HUES48 (cell line): ENCODE data around the gene FAM76A.

Experiments
- H3K27ac ChIP-seq: one replicate; pipeline ENCODE4 v1.7.0; 2013; ENCODE audit warnings: low read depth, low read length, inconsistent platforms
- H3K27me3 ChIP-seq: 2 replicates; pipeline ENCODE4 v1.6.1; 2013; ENCODE audit warnings: mild to moderate bottlenecking, low read length; ENCODE audit not compliant: control insufficient read depth, insufficient read depth
- H3K36me3 ChIP-seq: 2 replicates; pipeline ENCODE4 v1.6.1; 2013; ENCODE audit warnings: low read length; ENCODE audit not compliant: control insufficient read depth, insufficient read depth
- H3K4me1 ChIP-seq: 2 replicates; pipeline ENCODE4 v1.6.1; 2013; ENCODE audit warnings: mild to moderate bottlenecking, low read length; ENCODE audit not compliant: control insufficient read depth, insufficient read depth
- H3K4me3 ChIP-seq: 2 replicates; pipeline ENCODE4 v1.5.1; 2013; ENCODE audit warnings: mild to moderate bottlenecking, low read depth, low read length
- H3K9ac ChIP-seq: 2 replicates; pipeline ENCODE4 v1.6.1; 2013; ENCODE audit warnings: mild to moderate bottlenecking, low read depth, low read length, moderate library complexity
- H3K9me3 ChIP-seq: 2 replicates; pipeline ENCODE4 v1.6.1; 2013; ENCODE audit warnings: low read length; ENCODE audit not compliant: control insufficient read depth, insufficient read depth

FAM76A gene

GRCh38 chr1:27726173-27727044, 648 bp downstream of the FAM76A start:
- Histone ChIP-seq H3K27ac (peak overlapping the region; percentile 84), H3K36me3 (peaks cover 16% of the 10 kb centered on the region), H3K27me3 (peaks cover 4% of the 10 kb centered on the region; the same call in 1 of the 2 replicates), H3K4me1 (peaks cover 4% of the 10 kb centered on the region), H3K9ac (peak overlapping the region; percentile 55), H3K4me3 (peak overlapping the region; percentile 82), H3K9me3 (no peaks in the 10 kb centered on the region)

DNA sequence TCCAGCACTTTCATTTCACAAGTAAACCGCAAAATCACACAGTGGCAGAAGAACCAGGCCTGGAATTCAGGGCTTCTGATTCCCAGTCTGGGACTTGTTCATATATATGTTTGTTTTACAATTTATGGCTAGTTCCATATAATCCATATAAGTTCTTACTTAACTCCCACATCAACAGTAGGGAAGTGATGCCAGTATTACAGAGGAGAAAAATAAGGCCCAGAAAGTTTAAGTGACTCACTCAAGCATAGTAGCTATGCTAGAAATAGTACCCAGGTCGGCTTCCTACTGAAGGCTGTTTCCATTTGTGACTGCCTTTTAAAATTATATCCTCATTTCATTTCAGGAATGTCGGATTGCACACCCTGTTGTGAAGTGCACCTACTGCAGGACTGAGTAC, 1.4 kb downstream of the FAM76A start:
- H3K27ac ChIP-seq, result no peak overlapping the region
- H3K27me3 ChIP-seq, result peaks cover 4% of the 10 kb centered on the region; the same call in 1 of the 2 replicates
- peaks cover 4% of the 10 kb centered on the region for H3K4me1 ChIP-seq
- H3K36me3 ChIP-seq, result peaks cover 17% of the 10 kb centered on the region
- no peaks in the 10 kb centered on the region for H3K9me3 ChIP-seq
- H3K4me3 ChIP-seq, result peak overlapping the region; percentile 82; the same call in 1 of the 2 replicates
- no peak overlapping the region for H3K9ac ChIP-seq

DNA sequence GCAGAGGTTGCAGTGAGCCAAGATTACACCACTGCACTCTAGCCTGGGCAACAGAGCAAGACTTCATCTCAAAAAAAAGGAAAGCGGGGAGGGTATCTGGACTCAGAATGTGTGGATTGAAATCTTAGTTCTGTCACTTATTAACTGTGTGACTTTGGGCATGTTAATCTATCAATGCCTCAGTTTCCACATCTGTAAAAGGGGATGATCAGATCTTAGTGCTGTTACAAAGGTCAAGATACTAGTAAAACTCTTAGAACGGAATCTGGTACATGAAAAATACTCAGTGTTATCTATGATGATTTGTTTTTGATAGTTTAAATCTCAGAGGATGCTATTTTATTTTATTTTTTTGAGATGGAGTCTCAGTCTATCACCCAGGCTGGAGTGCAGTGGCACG, 10.5 kb downstream of the FAM76A start:
- Histone ChIP-seq H3K9me3 (no peaks in the 10 kb centered on the region), H3K9ac (no peak overlapping the region), H3K36me3 (peaks cover 48% of the 10 kb centered on the region)

DNA sequence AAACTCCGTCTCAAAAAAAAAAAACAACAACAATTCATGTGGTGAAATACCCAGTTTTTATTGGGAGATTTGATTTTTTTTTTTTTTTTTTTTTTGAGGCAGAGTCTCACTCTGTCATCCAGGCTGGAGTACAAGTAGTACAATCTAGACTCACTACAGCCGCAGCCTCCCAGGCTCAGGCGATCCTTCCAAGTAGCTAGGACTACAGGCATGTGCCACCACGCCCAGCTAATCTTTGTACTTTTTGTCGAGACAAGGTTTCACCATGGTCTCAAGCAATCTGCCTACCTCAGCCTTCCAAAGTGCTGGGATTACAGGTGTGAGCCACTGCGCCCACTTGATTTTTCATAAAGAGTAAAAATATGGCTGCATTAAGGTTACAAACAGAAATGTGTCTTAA, 15.4 kb downstream of the FAM76A start:
- no peaks in the 10 kb centered on the region for H3K9me3 ChIP-seq
- no peak overlapping the region for H3K27ac ChIP-seq
- H3K9ac ChIP-seq, result no peak overlapping the region
- peaks cover 39% of the 10 kb centered on the region for H3K36me3 ChIP-seq
- H3K4me1 ChIP-seq, result no peaks in the 10 kb centered on the region
- no peak overlapping the region for H3K4me3 ChIP-seq
- no peaks in the 10 kb centered on the region for H3K27me3 ChIP-seq

More for the DNA sequence above, 10.5 kb downstream of the FAM76A start:
- Histone ChIP-seq H3K27ac (no peak overlapping the region), H3K4me1 (no peaks in the 10 kb centered on the region), H3K27me3 (no peaks in the 10 kb centered on the region), H3K4me3 (no peak overlapping the region)

DNA sequence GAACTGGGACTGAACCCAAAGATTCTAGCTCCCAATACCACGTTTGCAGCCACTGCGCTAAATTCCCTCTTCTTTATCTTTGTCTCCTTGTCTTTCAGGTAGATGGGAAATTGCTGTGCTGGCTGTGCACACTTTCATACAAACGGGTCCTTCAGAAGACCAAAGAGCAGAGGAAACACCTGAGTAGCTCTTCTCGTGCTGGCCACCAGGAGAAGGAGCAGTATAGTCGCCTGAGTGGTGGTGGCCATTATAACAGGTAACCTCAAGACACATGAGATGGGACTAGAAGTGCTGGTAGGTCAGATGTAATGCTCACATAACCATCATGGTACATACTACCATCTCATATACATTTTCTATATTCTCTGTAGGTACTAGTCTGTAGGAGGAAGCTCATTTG, 18.8 kb downstream of the FAM76A start:
- H3K9ac ChIP-seq, result no peak overlapping the region
- H3K27me3 ChIP-seq, result no peaks in the 10 kb centered on the region
- no peak overlapping the region for H3K4me3 ChIP-seq
- peaks cover 44% of the 10 kb centered on the region for H3K36me3 ChIP-seq
- no peaks in the 10 kb centered on the region for H3K9me3 ChIP-seq
- H3K27ac ChIP-seq, result no peak overlapping the region
- no peaks in the 10 kb centered on the region for H3K4me1 ChIP-seq

DNA sequence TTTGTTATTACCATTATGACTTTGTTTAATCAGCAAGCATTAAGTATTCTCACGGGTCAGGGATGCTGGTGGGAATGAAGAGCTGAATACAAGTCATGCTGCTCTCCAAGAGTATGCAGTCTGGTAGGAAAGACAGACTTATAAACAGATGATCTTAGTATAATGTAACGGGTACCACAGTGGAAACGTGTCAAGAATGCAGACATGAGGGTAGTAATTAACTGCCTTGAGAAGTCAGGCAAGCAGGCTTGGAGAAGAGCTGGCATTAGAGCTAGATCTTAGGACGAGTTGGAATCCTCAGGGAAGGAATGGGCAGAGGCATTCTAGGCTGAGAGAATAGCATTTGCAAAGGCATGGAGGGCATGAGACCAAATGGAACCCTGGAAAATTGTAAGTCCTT, 19.7 kb downstream of the FAM76A start:
- Histone ChIP-seq H3K9me3 (no peaks in the 10 kb centered on the region), H3K27me3 (no peaks in the 10 kb centered on the region), H3K4me3 (no peak overlapping the region), H3K27ac (no peak overlapping the region), H3K9ac (no peak overlapping the region), H3K4me1 (no peaks in the 10 kb centered on the region), H3K36me3 (peaks cover 47% of the 10 kb centered on the region)

GRCh38 chr1:27752360-27752759, 26.6 kb downstream of the FAM76A start:
- Histone ChIP-seq H3K27ac (no peak overlapping the region), H3K4me3 (no peak overlapping the region), H3K4me1 (no peaks in the 10 kb centered on the region), H3K9ac (no peak overlapping the region), H3K9me3 (no peaks in the 10 kb centered on the region), H3K36me3 (peaks cover 61% of the 10 kb centered on the region), H3K27me3 (no peaks in the 10 kb centered on the region)

- no peaks in the 10 kb centered on the region for H3K9me3 ChIP-seq
- H3K4me3 ChIP-seq, result no peak overlapping the region
- peaks cover 69% of the 10 kb centered on the region for H3K36me3 ChIP-seq
- H3K9ac ChIP-seq, result no peak overlapping the region
- no peaks in the 10 kb centered on the region for H3K4me1 ChIP-seq
- no peak overlapping the region for H3K27ac ChIP-seq
- no peaks in the 10 kb centered on the region for H3K27me3 ChIP-seq
Observed at GRCh38 chr1:27755286-27755685, 29.5 kb downstream of the FAM76A start.

DNA sequence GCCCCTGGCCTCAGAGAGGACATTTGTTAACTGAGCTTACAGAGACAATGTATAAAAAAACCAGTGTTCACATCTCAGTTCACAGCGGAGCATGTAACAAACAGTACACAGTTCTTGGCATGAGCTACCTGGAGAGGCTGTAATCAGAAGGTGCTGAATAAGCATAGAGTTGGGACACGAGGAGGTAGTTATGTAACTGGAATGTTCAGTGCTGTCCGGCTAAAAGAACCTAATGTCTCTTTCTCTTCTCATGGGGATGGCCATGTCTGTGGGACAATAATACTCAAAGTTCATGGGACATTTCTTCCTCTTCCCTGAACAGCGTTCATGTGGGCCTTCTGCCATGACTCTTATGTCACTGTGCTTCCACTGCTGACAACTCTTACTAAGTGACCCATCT, 30.1 kb downstream of the FAM76A start:
- Histone ChIP-seq H3K27ac (no peak overlapping the region), H3K9me3 (no peaks in the 10 kb centered on the region), H3K27me3 (no peaks in the 10 kb centered on the region), H3K36me3 (peaks cover 69% of the 10 kb centered on the region), H3K4me1 (no peaks in the 10 kb centered on the region), H3K4me3 (no peak overlapping the region), H3K9ac (no peak overlapping the region)

DNA sequence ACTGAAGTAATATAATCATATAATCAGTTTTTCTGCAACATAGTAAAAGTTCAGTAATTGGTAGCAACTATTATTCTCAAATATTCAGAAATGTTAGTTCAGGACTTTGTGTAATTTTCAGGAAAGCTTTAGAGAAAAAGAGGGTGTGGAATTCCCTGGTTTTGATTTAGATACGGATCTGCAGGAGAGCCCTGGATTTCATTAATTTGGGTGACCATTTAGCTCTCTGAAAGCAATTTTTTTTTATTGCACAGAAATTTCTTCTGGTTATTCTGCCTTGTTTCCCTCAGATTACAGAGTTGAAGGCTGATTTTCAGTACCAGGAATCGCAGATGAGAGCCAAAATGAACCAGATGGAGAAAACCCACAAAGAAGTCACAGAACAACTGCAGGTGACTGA, 33.5 kb downstream of the FAM76A start:
- H3K4me1 ChIP-seq, result no peaks in the 10 kb centered on the region
- H3K36me3 ChIP-seq, result peaks cover 56% of the 10 kb centered on the region
- no peaks in the 10 kb centered on the region for H3K9me3 ChIP-seq
- no peaks in the 10 kb centered on the region for H3K27me3 ChIP-seq
- H3K27ac ChIP-seq, result no peak overlapping the region
- no peak overlapping the region for H3K4me3 ChIP-seq
- H3K9ac ChIP-seq, result no peak overlapping the region

GRCh38 chr1:27760426-27760825, 34.7 kb downstream of the FAM76A start:
- Histone ChIP-seq H3K9ac (no peak overlapping the region), H3K4me3 (no peak overlapping the region), H3K27ac (no peak overlapping the region), H3K4me1 (no peaks in the 10 kb centered on the region), H3K9me3 (no peaks in the 10 kb centered on the region), H3K27me3 (no peaks in the 10 kb centered on the region), H3K36me3 (peaks cover 45% of the 10 kb centered on the region)
